ENCODE results near the gene TSPEAR.

The TSPEAR gene

DNA sequence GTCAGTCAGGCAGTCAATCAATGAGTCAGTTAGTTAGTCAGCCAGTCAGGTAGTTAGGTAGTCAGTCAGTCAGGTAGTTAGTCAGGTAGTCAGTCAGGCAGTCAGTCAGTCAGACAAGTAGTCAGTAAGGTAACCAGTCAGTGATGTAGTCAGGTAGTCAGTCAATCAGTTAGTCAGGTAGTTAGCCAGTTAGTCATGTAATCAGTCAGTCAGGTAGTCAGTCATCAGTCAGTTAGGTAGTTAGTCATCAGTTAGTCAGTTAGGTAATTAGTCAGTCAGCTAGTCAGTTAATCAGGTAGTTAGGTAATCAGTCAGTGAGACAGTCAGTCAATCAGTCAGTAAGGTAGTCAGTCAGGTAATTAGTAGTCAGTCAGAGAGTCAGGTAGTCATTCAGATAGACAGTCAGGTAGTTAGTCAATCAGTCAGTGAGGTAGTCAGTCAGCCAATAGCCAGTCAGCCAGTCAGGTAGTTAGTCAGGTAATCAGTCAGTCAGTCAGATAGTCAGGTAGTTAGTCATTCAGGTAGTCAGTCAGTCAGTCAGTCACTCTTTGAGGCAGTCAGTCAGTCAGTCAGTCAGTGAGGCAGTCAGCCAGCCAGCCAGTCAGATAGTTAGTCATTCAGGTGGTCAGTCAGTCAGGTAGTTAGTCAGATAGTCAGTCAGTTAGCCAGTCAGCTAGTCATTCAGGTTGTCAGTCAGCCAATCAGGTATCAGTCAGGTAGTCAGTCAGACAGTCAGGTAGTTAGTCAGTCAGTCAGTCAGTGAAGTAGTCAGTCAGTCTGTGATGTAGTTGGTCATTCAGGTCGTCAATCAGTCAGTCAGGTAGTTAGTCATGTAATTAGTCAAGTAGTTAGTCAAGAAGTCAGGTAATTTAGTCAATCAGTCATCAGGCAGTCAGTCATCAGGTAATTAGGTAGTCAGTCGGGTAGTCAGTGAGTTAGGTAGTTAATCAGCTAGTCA is 186.7 kb downstream of the TSPEAR start:
- DNase-seq = no peak

- DNase-seq = no peak
Measured at GRCh38 chr21:44523567-44524413, 187.6 kb downstream of the TSPEAR start.

DNA sequence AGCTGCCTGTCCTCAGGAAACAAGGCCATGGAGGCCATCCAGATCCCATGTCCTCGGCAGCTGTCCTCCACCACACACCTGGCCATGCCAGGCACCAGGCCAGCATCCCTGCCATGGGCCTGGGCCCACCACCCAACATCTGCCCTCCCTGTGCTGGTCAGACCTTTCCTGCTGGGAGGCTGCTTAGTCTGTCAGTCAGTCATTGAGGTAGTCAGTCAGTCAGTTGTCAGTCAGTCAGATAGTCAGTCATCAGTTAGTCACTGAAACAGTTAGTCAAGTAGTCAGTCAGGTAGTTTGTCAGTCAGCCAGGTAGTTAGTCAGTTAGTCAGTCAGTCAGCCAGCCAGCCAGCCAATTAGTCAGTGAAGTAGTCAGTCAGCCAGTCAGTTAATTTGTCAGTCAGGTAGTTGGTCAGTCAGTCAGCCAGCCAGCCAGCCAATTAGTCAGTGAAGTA is 188.6 kb downstream of the TSPEAR start:
- no peak for DNase-seq

DNA sequence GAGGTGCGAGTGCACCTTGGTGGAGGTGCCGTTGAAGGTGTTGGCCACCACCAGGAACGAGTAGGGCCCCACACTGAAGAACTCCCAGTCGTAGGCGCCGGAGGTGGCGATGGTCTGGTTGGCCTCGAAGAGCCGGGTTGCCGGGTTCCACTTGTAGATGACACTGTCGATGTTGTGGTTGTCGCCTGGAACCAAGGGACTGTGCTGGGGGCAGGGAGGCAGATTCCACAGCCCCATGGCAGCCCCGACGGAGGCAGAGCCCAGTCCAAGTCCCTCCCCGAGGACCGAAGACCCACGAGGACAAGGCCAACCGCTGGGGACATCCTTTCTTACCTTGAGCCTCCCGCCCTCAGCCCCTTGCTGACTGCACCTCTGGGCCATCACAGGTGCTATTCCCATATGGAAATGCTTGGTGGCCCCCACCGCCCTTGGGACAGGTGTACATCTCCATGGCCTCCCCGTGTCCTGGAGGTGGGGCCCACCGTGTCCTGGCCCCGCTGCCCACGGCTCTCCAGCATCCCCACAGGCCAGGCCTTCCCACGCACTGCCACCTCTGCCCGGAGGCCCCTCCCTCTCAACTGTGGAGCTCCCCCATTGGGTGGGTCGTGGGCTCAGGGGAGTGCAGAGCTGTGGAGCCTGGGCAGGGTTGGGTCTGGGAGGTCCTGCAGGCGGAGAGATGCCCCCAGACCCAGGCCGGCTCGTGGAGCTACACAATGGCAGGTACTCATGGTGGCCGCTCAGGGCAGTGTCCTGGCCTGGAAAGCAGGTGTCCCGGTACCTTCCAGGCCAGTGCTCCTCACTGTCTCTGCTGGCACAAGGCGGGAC is 189.2 kb downstream of the TSPEAR start:
- DNase-seq = no peak

GRCh38 chr21:44521301-44521927 is 190.0 kb downstream of the TSPEAR start:
- no peak for DNase-seq

DNA sequence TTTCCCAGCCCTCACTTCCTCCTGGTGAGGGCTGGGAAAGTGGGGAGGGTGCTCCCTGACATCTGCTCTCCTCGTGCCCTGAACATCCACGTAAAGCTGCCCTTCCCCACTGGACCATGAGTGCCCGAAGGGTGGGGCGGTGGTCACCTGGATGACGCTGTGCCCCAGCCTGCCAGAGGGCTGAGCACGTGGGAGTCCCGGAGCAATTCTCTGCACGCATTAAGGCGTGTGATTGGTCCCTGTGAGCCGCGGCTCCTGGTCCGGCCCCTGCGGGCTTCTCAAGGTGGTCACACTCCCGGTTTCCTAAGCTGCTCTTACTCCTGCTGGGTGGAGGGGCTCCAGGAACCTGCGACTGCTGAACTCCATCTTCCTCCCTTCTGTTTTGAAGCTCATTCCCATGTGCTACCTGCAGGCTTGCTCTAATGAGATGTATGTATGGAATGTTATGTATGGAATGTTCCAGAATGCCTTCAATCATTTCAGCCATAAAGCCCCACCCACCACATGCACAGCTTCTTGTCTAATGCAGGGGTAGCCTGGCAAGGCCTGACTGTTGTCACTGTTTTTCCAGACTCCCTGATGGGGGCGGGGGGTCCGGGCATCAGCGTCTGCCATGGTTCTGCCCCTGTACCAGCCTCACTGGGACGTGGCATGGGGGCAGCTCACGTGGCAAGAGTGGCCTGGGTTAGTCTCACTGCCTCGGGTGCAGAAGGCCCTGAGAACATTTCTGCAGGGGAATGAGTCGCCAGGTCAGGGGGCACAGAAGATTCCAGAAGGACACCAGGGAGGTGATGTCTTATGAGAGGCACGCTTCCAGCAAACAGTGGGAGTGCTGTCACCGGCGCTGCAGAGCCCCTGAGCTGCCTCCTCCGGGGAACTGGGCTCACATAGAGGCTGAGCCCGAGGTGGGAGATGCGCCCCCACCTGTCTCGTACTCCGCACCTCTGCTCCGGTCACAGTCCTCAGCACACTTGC is 190.8 kb downstream of the TSPEAR start:
- DNase-seq = no peak

- DNase-seq = no peak
Measured at GRCh38 chr21:44519346-44520325, 191.7 kb downstream of the TSPEAR start.

DNA sequence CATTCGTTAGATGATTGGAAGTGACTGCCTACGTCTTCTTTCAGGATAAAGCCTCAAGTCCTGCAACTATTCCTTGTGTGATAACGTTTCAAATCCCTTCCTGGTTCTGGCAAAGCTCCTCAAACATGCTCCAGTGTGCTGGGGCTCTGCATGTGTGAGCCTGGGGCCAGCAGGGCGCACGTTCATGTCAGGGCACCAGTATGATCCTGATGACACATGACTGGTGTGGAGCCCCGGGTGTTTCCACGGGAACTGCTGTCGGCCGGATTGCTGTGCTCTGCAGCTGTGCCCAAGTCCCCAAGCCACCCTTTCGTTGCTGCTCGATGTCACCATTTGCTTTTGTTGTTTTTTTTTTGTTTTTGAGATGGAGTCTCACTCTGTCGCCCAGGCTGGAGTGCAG is 192.7 kb downstream of the TSPEAR start:
- no peak for DNase-seq

- no peak for DNase-seq
Measured at GRCh38 chr21:44517175-44517899, 194.0 kb downstream of the TSPEAR start.

DNA sequence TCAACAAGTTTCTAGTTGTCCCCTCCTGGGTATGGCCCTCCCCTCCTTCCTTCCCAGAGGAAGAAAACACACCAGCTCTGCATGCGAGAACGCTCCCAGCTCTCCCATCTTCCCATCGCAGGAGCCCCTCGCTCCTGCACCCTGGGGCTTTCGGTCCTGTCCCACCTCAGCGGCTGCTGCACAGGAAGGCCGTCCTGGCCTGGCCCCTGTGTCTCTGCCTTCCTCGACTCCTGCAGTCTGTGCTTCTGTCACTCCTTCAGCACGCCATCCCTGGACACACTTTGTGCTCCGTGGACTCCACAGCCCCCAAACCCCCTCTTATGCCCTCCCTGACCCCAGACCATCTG is 194.6 kb downstream of the TSPEAR start:
- no peak for DNase-seq

GRCh38 chr21:44516342-44516741 is 195.0 kb downstream of the TSPEAR start:
- no peak for DNase-seq

DNA sequence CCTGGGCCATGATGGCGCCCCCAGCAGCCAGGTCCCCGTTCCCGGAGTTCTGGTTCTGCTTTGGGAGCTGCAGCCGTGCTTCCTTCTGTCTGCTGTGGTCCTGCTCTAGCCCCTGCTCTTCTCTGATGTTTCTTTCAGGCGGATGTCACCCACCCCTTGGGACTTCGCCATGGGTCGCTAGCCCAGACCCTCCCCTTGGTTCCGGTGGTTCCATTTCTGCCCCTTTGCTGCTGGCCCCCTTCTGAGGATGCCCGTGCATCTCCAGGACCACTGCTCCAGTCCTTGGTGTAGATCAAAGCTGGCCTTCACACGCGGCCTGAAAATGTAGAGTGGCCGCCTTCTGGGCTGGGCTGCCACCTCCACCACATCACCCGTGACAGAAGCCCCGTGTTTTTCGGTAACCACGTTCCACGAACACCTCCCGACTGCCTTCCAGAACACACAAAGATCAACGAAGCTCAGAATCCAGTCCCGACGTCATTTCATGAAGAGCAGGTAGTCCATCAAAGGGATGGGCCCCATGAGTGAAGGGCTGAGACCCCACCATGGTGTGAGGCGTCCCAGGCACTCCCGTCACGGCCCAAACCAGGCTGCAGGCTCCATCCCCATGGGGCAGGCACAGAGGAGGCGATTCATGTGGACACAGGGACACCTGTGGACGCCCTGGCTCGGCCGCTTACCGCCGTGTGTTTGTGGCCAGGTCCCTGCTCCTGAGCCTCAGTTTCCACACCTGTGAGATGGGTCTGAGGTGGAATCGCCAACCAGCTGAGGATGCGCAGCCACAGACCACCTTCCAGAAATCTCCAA is 195.8 kb downstream of the TSPEAR start:
- no peak for DNase-seq

DNA sequence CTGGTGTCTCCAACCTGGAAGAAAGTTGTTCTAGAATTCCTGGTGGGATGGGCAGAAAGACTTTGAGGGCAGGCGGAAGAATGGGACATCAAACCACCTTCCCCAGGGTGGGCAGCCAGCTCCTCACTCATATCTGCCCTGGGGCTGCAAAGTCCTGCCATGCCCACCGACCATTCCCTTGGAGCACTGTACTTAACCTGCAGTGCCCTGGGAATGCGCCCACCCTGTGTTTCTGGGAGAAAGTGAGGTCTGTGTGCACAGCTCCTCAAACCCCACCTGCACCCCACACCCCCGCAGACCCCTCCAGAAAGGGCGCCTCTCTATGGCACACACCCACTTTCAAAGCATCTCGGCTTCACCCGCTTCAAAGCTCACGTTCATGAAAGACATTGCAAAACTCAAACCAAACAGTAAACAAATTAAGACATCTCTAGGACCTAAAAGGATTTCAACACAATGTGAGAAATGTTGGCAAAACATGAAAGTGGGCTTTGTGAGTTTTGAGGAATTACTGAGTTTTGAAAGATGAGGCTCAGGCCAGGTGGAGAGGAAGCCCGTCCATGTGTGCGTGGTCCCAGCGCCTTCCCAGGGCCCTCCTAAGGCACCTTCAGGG is 196.5 kb downstream of the TSPEAR start:
- no peak for DNase-seq

DNA sequence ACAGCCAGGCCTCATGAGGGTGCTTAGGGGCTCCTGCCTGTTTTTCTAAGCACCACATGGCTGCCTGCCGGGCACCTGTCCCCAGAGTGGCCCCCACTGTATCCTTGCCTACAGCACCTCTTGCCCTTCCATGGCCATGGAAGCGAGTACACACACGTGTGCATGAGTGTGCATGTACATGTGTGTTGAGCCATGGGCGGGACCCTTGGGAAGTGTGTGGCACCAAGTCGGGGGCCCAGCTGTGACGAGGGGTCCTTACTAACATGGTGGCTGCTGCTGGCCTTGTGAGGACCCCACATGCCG is 197.2 kb downstream of the TSPEAR start:
- DNase-seq = no peak

GRCh38 chr21:44513389-44514217 is 197.8 kb downstream of the TSPEAR start:
- no peak for DNase-seq

DNA sequence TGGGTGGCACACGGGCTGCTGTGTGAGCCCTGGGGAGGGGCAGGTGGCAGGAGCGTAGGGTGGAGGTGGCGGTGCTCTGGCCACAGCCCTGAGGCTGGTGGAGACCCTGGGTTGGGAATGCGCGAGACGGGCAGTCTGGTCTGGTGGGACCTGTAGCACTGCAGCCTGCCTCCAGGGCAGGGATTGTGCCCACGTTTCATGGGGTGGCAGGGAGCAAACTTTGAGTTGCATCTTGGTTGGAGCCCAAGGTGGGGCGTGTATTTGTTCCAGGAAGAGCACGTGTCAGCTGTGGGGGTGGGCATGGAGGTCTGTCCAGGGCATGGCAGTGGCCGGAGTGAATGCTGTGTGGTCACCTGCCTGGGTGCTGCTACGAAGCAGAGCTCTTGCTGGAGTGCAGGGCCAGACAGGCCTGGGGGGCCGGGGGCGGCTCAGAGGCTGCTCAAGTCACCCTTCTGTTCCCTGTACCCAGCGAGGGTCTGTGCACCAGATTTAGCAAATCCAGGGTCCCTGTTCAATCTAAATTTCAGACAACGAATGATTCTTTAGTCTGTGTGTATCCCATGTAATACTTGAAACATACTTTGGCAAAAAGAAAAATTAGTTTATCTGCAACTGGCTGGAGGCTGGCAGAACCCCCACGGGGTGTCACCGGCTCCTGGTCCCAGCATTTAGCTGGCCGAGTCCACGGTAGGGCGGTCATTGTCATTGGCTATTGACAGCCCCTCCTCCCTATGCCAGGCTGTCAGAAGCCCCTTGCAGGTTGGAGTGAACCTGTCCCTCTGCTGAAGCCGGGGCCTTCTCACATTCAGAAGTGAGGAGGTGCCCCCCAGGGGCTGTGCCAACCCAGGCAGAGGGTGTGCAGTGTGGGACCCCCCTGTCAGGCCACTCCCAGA is 198.6 kb downstream of the TSPEAR start:
- no peak for DNase-seq

Measured in effector CD8-positive, alpha-beta T cell (primary cell).